Small intestine (tissue), 7 donors: ENCODE results near the gene UNC80. TPM values are rescaled to one million over a fixed set of nuclear protein-coding genes. Genes with fewer than 3 reads are reported as not detected.

Experiments used
- DNase-seq, 2 donors: peaks; one replicate each; pipeline versions ENCODE4 v3.0.0 to v3.0.0-alpha.2; 2013
- FAIRE-seq: peaks from 2 replicates; lab custom pipeline; 2012; peaks lifted over from hg19 to GRCh38; lab: Jason Lieb, UNC
- H3K27ac ChIP-seq, 3 donors: one replicate each; pipeline ENCODE4 v1.5.1; 2013; ENCODE audit warnings: low read length in 2 of 3, mild to moderate bottlenecking in 2 of 3, control low read depth in 1 of 3, inconsistent platforms in 1 of 3, low read depth in 1 of 3, moderate library complexity in 1 of 3
- H3K27me3 ChIP-seq, 3 donors: one replicate each; pipeline ENCODE4 v1.6.1; 2013; ENCODE audit warnings: low read length in 3 of 3, inconsistent platforms in 1 of 3; ENCODE audit not compliant: control insufficient read depth in 3 of 3, insufficient read depth in 3 of 3
- H3K36me3 ChIP-seq, 3 donors: one replicate each; pipeline ENCODE4 v1.6.1; 2013; ENCODE audit warnings: low read length in 3 of 3, inconsistent platforms in 1 of 3, low read depth in 1 of 3, mild to moderate bottlenecking in 1 of 3, moderate library complexity in 1 of 3; ENCODE audit not compliant: control insufficient read depth in 3 of 3, insufficient read depth in 2 of 3
- H3K4me1 ChIP-seq, 3 donors: one replicate each; pipeline ENCODE4 v1.6.1; 2013; ENCODE audit warnings: low read length in 2 of 3, inconsistent platforms in 1 of 3, low read depth in 1 of 3, mild to moderate bottlenecking in 1 of 3, moderate library complexity in 1 of 3; ENCODE audit not compliant: control insufficient read depth in 3 of 3, insufficient read depth in 2 of 3
- H3K4me3 ChIP-seq, 3 donors: one replicate each; pipeline ENCODE4 v1.5.1; 2013; ENCODE audit warnings: low read length in 3 of 3, control low read depth in 1 of 3, inconsistent platforms in 1 of 3, low read depth in 1 of 3, mild to moderate bottlenecking in 1 of 3, moderate library complexity in 1 of 3
- H3K9me3 ChIP-seq, 2 donors: one replicate each; pipeline ENCODE4 v1.6.1; 2013; ENCODE audit warnings: low read depth in 1 of 2, low read length in 1 of 2; ENCODE audit not compliant: control insufficient read depth in 2 of 2, insufficient read depth in 1 of 2
- WGBS, 3 donors: extraction: QIAGEN DNeasy Blood & Tissue Kit; methylation state at CpG; one replicate each; pipeline ENCODE4 v1.1.7; 2013; 5-methylcytosine and 5-hydroxymethylcytosine counted together
- polyA plus RNA-seq, 4 donors: library from polyadenylated mRNA; stranded (reverse) in 3 of 4; unstranded in 1 of 4; fragments of 200-250 nt in 3 of 4; fragments of 120-200 nt in 1 of 4; gene quantifications; one replicate each; pipeline versions ENCODE4 v1.2.1 to v1.2.3, GENCODE V29; 2013
- donor health status: healthy with polysubstance abuse.
- donor health status: control.
- donor health status: control.
- donor health status: Bipolar disorder and iron deficiency.
- donor health status: healthy.

UNC80 gene
- polyA plus RNA-seq, 4 donors: 0.27 to 0.40 (median 0.33) TPM; not detected in 1

- 76 to 92% (median 79%) methylated on average over 2 of the region's 2 CpGs for WGBS, 3 donors
- Histone ChIP-seq H3K27me3 (peaks cover 0 to 4% (median 3%) of the 10 kb centered on the region in 3 donors), H3K4me1 (no peaks in the 10 kb centered on the region), H3K9me3 (no peaks in the 10 kb centered on the region), H3K4me3 (no peak overlapping the region), H3K36me3 (no peaks in the 10 kb centered on the region), H3K27ac (no peak overlapping the region)
- no peak for DNase-seq
- no peak for FAIRE-seq
Measured at GRCh38 chr2:209986415-209986814, 214.8 kb downstream of the UNC80 start.

GRCh38 chr2:209988010-209988409, 216.4 kb downstream of the UNC80 start:
- Histone ChIP-seq H3K27me3 (peaks cover 0 to 3% (median 0%) of the 10 kb centered on the region in 3 donors), H3K27ac (no peak overlapping the region), H3K9me3 (no peaks in the 10 kb centered on the region), H3K4me3 (no peak overlapping the region), H3K4me1 (no peaks in the 10 kb centered on the region), H3K36me3 (no peaks in the 10 kb centered on the region)
- 22 to 33% (median 27%) methylated on average over 4 of the region's 4 CpGs for WGBS, 3 donors
- FAIRE-seq: no peak
- DNase-seq: no peak

- H3K9me3 ChIP-seq: no peaks in the 10 kb centered on the region
- H3K36me3 ChIP-seq: no peaks in the 10 kb centered on the region
- DNase-seq (no peak), FAIRE-seq (no peak)
- peaks cover 0 to 3% (median 0%) of the 10 kb centered on the region in 3 donors for H3K27me3 ChIP-seq
- 63 to 65% (median 63%) methylated on average over 2 of the region's 2 CpGs for WGBS, 3 donors
- H3K27ac ChIP-seq: no peak overlapping the region
- H3K4me1 ChIP-seq: no peaks in the 10 kb centered on the region
- no peak overlapping the region for H3K4me3 ChIP-seq
Measured at GRCh38 chr2:209990838-209991237, 219.2 kb downstream of the UNC80 start.

GRCh38 chr2:209993968-209994367, 222.3 kb downstream of the UNC80 start:
- no peak overlapping the region for H3K27ac ChIP-seq
- 90 to 91% (median 90%) methylated on average over 9 of the region's 9 CpGs for WGBS, 3 donors
- H3K4me1 ChIP-seq: no peaks in the 10 kb centered on the region
- DNase-seq: no peak
- FAIRE-seq: no peak
- no peaks in the 10 kb centered on the region for H3K9me3 ChIP-seq
- H3K36me3 ChIP-seq: no peaks in the 10 kb centered on the region
- peaks cover 0 to 3% (median 0%) of the 10 kb centered on the region in 3 donors for H3K27me3 ChIP-seq
- H3K4me3 ChIP-seq: no peak overlapping the region

- no peaks in the 10 kb centered on the region for H3K9me3 ChIP-seq
- H3K36me3 ChIP-seq: no peaks in the 10 kb centered on the region
- peaks cover 2 to 8% (median 2%) of the 10 kb centered on the region in 3 donors for H3K4me1 ChIP-seq
- 44 to 60% (median 54%) methylated on average over 1 of the region's 1 CpG for WGBS, 3 donors
- H3K27me3 ChIP-seq: no peaks in the 10 kb centered on the region
- no peak overlapping the region for H3K27ac ChIP-seq
- DNase-seq (no peak), FAIRE-seq (no peak)
- H3K4me3 ChIP-seq: no peak overlapping the region
Measured at GRCh38 chr2:209998596-209998995, 227.0 kb downstream of the UNC80 start.

GRCh38 chr2:210000464-210001324, 229.1 kb downstream of the UNC80 start:
- FAIRE-seq: no peak
- no peak for DNase-seq
- WGBS, 3 donors: 97% methylated on average over 32 of the region's 32 CpGs

GRCh38 chr2:210002158-210003157, 230.8 kb downstream of the UNC80 start, which contains the start of gene RPE:
Gene RPE, plus strand, starts transcription at chr2:210002638. Its CDS starts 24 bp downstream, at chr2:210002662.
- Histone ChIP-seq H3K9me3 (no peaks in the 10 kb centered on the region), H3K27me3 (no peaks in the 10 kb centered on the region), H3K36me3 (no peaks in the 10 kb centered on the region), H3K4me3 (peak within 1 kb of the TSS; percentile 74 to 91 (median 85)), H3K27ac (peak within 1 kb of the TSS; percentile 51 to 84 (median 75)), H3K4me1 (peaks cover 4 to 14% (median 10%) of the 10 kb centered on the region in 3 donors)
- peak; percentile 97 to 98 for DNase-seq
- WGBS, 3 donors: 0 to 1% (median 0%) methylated on average over 56 to 58 of the region's 58 CpGs
- FAIRE-seq: no peak

More at GRCh38 chr2:210000464-210001324, 229.1 kb downstream of the UNC80 start:
- H3K27me3 ChIP-seq: no peaks in the 10 kb centered on the region
- no peaks in the 10 kb centered on the region for H3K36me3 ChIP-seq
- H3K9me3 ChIP-seq: no peaks in the 10 kb centered on the region
- peaks cover 2 to 11% (median 5%) of the 10 kb centered on the region in 3 donors for H3K4me1 ChIP-seq
- H3K4me3 ChIP-seq: no peak overlapping the region
- no peak overlapping the region for H3K27ac ChIP-seq

- Histone ChIP-seq H3K4me3 (peak overlapping the region; percentile 74 to 91 (median 85)), H3K36me3 (peaks cover 0 to 3% (median 2%) of the 10 kb centered on the region in 3 donors), H3K4me1 (peaks cover 4 to 15% (median 10%) of the 10 kb centered on the region in 3 donors), H3K27me3 (no peaks in the 10 kb centered on the region), H3K27ac (no peak overlapping the region), H3K9me3 (no peaks in the 10 kb centered on the region)
- WGBS, 3 donors: 6 to 17% (median 7%) methylated on average over 2 of the region's 2 CpGs
- FAIRE-seq (no peak), DNase-seq (no peak)
Measured at GRCh38 chr2:210003359-210003758, 231.7 kb downstream of the UNC80 start.
